Vagina (tissue), 2 donors: Measurements from ENCODE around the gene CIDEB. TPM values are rescaled to one million over a fixed set of nuclear protein-coding genes. Genes with fewer than 3 reads are reported as not detected.

Experiments
- DNase-seq, 2 donors: peaks; one replicate each; pipeline ENCODE4 v3.0.0-alpha.2; 2017; ENCODE audit errors: extremely low spot score in 2 of 2
- H3K27ac ChIP-seq: fragments of 200-600 bp; sonication (generic); one replicate; pipeline ENCODE4 v1.5.1; 2019
- H3K27me3 ChIP-seq: fragments of 200-600 bp; sonication (generic); one replicate; pipeline ENCODE4 v1.5.1; 2019
- H3K36me3 ChIP-seq, 2 donors: fragments of 200-600 bp; sonication (generic); one replicate each; pipeline ENCODE4 v1.5.1; 2017 to 2019
- H3K4me1 ChIP-seq: fragments of 200-600 bp; sonication (generic); one replicate; pipeline ENCODE4 v1.5.1; 2019
- H3K4me3 ChIP-seq, 2 donors: fragments of 200-600 bp; sonication (generic); 1 replicate in 1 of 2; 2 replicates in 1 of 2; pipeline ENCODE4 v1.5.1; 2016 to 2019
- H3K9me3 ChIP-seq: fragments of 200-600 bp; sonication (generic); one replicate; pipeline ENCODE4 v1.5.1; 2019
- POLR2A ChIP-seq, 2 donors: fragments of 450-650 bp; IDR thresholded peaks; one replicate each; pipeline ENCODE4 v1.6.1; 2017; ENCODE audit warnings: antibody characterized with exemption in 2 of 2, mild to moderate bottlenecking in 2 of 2, moderate library complexity in 2 of 2
- POLR2AphosphoS5 ChIP-seq, 2 donors: sonication (generic); formaldehyde crosslinking; IDR thresholded peaks; one replicate each; pipeline ENCODE4 v1.9.0; 2017; ENCODE audit warnings: antibody characterized with exemption in 2 of 2, mild to moderate bottlenecking in 2 of 2, low read depth in 1 of 2; ENCODE audit not compliant: insufficient read depth in 1 of 2
- intact Hi-C: fragments of 100-400 bp; cut with DNase I; formaldehyde crosslinking; loops from one replicate; pipeline ENCODE4 v1.15.1; 2023
- total RNA-seq: library from RNA; depleted of rRNA; stranded (reverse); fragments of >200 nt; gene quantifications from one replicate; pipeline ENCODE4 v1.2.3, GENCODE V29; 2016
- TF ChIP-seq, protein P1 (sequence below), 3 experiments: fragments of 450-650 bp in 2 of 3; fragments of 200-600 bp in 1 of 3; sonication (generic) in 1 of 3; IDR thresholded peaks; one replicate each; pipeline ENCODE4 v1.5.1; 2017 to 2019; ENCODE audit warnings: antibody characterized with exemption in 3 of 3, mild to moderate bottlenecking in 2 of 3, moderate library complexity in 2 of 3

Gene CIDEB
- total RNA-seq, 1 donor from 2014 or later: 16.0 TPM

GRCh38 chr14:24315807-24316596, 8.2 kb upstream of the CIDEB start:
- Histone ChIP-seq H3K9me3 (no peaks in the 10 kb centered on the region), H3K27me3 (no peaks in the 10 kb centered on the region), H3K4me3 (peak overlapping the region in 1 of 2 donors; percentile 21), H3K4me1 (peaks cover 59% of the 10 kb centered on the region), H3K27ac (peak overlapping the region; percentile 87), H3K36me3 (no peaks in the 10 kb centered on the region)
- intact Hi-C loops: no loop called here
- TF ChIP-seq, protein P1, sequence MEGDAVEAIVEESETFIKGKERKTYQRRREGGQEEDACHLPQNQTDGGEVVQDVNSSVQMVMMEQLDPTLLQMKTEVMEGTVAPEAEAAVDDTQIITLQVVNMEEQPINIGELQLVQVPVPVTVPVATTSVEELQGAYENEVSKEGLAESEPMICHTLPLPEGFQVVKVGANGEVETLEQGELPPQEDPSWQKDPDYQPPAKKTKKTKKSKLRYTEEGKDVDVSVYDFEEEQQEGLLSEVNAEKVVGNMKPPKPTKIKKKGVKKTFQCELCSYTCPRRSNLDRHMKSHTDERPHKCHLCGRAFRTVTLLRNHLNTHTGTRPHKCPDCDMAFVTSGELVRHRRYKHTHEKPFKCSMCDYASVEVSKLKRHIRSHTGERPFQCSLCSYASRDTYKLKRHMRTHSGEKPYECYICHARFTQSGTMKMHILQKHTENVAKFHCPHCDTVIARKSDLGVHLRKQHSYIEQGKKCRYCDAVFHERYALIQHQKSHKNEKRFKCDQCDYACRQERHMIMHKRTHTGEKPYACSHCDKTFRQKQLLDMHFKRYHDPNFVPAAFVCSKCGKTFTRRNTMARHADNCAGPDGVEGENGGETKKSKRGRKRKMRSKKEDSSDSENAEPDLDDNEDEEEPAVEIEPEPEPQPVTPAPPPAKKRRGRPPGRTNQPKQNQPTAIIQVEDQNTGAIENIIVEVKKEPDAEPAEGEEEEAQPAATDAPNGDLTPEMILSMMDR (IDR thresholded peaks at IDR 0.05): peak in 1 of 3 experiments; percentile 7
- TF ChIP-seq POLR2AphosphoS5 (IDR thresholded peaks at IDR 0.05; ENCODE audit: insufficient read depth in 1 of 2, low read depth in 1 of 2): peak; percentile 19 to 62
- no peak for TF ChIP-seq POLR2A (IDR thresholded peaks at IDR 0.05)
- no peak for DNase-seq

GRCh38 chr14:24315243-24315806, 7.5 kb upstream of the CIDEB start:
- no peak for DNase-seq
- Histone ChIP-seq H3K27me3 (no peaks in the 10 kb centered on the region), H3K36me3 (no peaks in the 10 kb centered on the region), H3K9me3 (no peaks in the 10 kb centered on the region), H3K27ac (peak overlapping the region; percentile 87), H3K4me3 (no peak overlapping the region), H3K4me1 (peaks cover 62% of the 10 kb centered on the region)
- intact Hi-C loops: no loop called here
- TF ChIP-seq, protein P1 (IDR thresholded peaks at IDR 0.05): no peak
- TF ChIP-seq POLR2AphosphoS5 (IDR thresholded peaks at IDR 0.05; ENCODE audit: insufficient read depth in 1 of 2, low read depth in 1 of 2): no peak
- no peak for TF ChIP-seq POLR2A (IDR thresholded peaks at IDR 0.05)

DNA sequence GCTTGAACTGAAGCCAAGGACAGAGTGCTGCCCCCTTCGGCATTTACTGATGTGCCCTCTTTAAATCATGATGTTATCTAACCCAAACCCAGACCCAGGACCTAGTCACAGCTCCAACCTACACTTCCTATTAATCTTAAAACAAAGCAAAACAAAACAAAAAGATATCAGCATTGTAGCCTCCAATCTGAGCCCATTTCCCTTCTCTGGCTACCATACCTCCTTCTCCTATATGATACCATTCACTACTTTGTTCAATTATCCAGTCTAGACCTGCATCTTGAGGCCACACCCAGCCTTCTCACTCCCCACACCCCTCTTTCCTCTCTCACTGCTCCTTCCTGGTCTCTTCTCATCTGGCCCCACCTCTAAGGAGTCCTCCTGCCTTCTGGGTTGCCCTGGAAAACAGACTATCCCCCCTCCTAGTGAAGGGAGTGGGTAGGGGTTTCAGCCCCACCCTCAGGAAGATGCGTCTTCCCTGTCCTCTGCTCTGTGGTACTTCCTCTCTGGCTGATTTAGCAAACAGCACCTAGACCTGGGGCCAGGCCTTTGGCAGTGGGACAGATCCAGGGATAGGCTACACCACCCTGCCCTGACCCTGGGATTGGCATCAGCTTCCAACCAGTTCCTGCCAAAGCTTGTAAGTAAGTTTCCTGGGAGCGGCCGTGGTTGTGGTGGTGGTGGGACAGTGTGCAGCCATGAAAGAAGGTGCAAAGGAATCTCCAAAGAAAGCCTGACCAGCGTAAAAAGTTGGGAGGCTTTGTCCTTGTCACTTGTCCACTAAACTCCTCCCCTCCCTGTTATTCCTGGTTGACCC, 6.8 kb upstream of the CIDEB start:
- H3K9me3 ChIP-seq: no peaks in the 10 kb centered on the region
- no peak overlapping the region for H3K4me3 ChIP-seq
- intact Hi-C loops: no loop called here
- TF ChIP-seq POLR2A (IDR thresholded peaks at IDR 0.05): no peak
- peak; percentile 16 for TF ChIP-seq POLR2AphosphoS5 (IDR thresholded peaks at IDR 0.05; ENCODE audit: insufficient read depth in 1 of 2, low read depth in 1 of 2)
- TF ChIP-seq, protein P1 (IDR thresholded peaks at IDR 0.05): no peak
- peak overlapping the region; percentile 87 for H3K27ac ChIP-seq
- H3K4me1 ChIP-seq: peaks cover 69% of the 10 kb centered on the region
- no peak for DNase-seq
- no peaks in the 10 kb centered on the region for H3K27me3 ChIP-seq
- no peaks in the 10 kb centered on the region for H3K36me3 ChIP-seq

- no peak overlapping the region for H3K4me3 ChIP-seq
- H3K9me3 ChIP-seq: no peaks in the 10 kb centered on the region
- no peaks in the 10 kb centered on the region for H3K36me3 ChIP-seq
- DNase-seq: no peak
- TF ChIP-seq, protein P1 (IDR thresholded peaks at IDR 0.05): no peak
- TF ChIP-seq POLR2AphosphoS5 (IDR thresholded peaks at IDR 0.05; ENCODE audit: insufficient read depth in 1 of 2, low read depth in 1 of 2): no peak
- intact Hi-C loops: no loop called here
- H3K27ac ChIP-seq: peak overlapping the region; percentile 87
- peaks cover 76% of the 10 kb centered on the region for H3K4me1 ChIP-seq
- no peaks in the 10 kb centered on the region for H3K27me3 ChIP-seq
Measured at GRCh38 chr14:24313913-24314312, 6.1 kb upstream of the CIDEB start.
